HG02981 (cell line): ENCODE data around the gene TRPM5.

ENCODE experiments used
- ATAC-seq: cut with Tn5 transposase; IDR thresholded peaks from one replicate; pipeline ENCODE4 v1.9.1; 2021; ENCODE audit warnings: mild to moderate bottlenecking, moderate library complexity; ENCODE audit not compliant: unreplicated experiment

Gene TRPM5

GRCh38 chr11:2440646-2441045 lies 3.7 kb downstream of the TRPM5 start:
- ATAC-seq, result no peak

GRCh38 chr11:2439820-2440219 lies 4.5 kb downstream of the TRPM5 start:
- ATAC-seq, result no peak

GRCh38 chr11:2437516-2437915 lies 6.8 kb downstream of the TRPM5 start:
- no peak for ATAC-seq

- ATAC-seq, result no peak
Measured at GRCh38 chr11:2436521-2437031, 7.7 kb downstream of the TRPM5 start.

- no peak for ATAC-seq
Measured at GRCh38 chr11:2436013-2436520, 8.2 kb downstream of the TRPM5 start.

- no peak for ATAC-seq
Measured at GRCh38 chr11:2435288-2436012, 8.9 kb downstream of the TRPM5 start.

- ATAC-seq, result no peak
Measured at GRCh38 chr11:2434506-2435255, 9.6 kb downstream of the TRPM5 start.

- no peak for ATAC-seq
Measured at GRCh38 chr11:2434008-2434407, 10.3 kb downstream of the TRPM5 start.

GRCh38 chr11:2433106-2433925 lies 11.0 kb downstream of the TRPM5 start:
- no peak for ATAC-seq

- ATAC-seq, result no peak
Measured at GRCh38 chr11:2432628-2433071, 11.7 kb downstream of the TRPM5 start.

GRCh38 chr11:2432171-2432621 lies 12.1 kb downstream of the TRPM5 start:
- ATAC-seq, result no peak

GRCh38 chr11:2431395-2431794 lies 12.9 kb downstream of the TRPM5 start:
- ATAC-seq, result no peak

GRCh38 chr11:2428322-2428795 lies 16.0 kb downstream of the TRPM5 start:
- ATAC-seq, result no peak

- no peak for ATAC-seq
Measured at GRCh38 chr11:2427721-2428321, 16.5 kb downstream of the TRPM5 start.

GRCh38 chr11:2426826-2427521 lies 17.3 kb downstream of the TRPM5 start:
- ATAC-seq, result no peak

GRCh38 chr11:2426221-2426620 lies 18.1 kb downstream of the TRPM5 start:
- ATAC-seq, result no peak

GRCh38 chr11:2425506-2425905 lies 18.8 kb downstream of the TRPM5 start:
- ATAC-seq, result no peak

GRCh38 chr11:2424811-2425495 lies 19.4 kb downstream of the TRPM5 start:
- ATAC-seq, result no peak
